Muscle layer of duodenum (tissue), 2 donors: ENCODE measurements around the gene NOC4L.

Experiments
- H3K27ac ChIP-seq: one replicate; pipeline ENCODE4 v1.7.0; 2013; ENCODE audit warnings: mild to moderate bottlenecking, low read length
- H3K27me3 ChIP-seq: one replicate; pipeline ENCODE4 v1.7.0; 2013; ENCODE audit warnings: low read depth, mild to moderate bottlenecking, control low read depth, low read length
- H3K36me3 ChIP-seq, 2 donors: one replicate each; pipeline ENCODE4 v1.7.0; 2013; ENCODE audit warnings: low read length in 2 of 2, control low read depth in 1 of 2, mild to moderate bottlenecking in 1 of 2; ENCODE audit not compliant: insufficient read depth in 2 of 2, control insufficient read depth in 1 of 2
- H3K4me1 ChIP-seq, 2 donors: one replicate each; pipeline ENCODE4 v1.7.0; 2013; ENCODE audit warnings: low read length in 2 of 2, mild to moderate bottlenecking in 2 of 2, control low read depth in 1 of 2, moderate library complexity in 1 of 2; ENCODE audit not compliant: insufficient read depth in 2 of 2, control insufficient read depth in 1 of 2
- H3K4me3 ChIP-seq, 2 donors: one replicate each; pipeline ENCODE4 v1.7.0; 2013; ENCODE audit warnings: low read length in 2 of 2, low read depth in 1 of 2, mild to moderate bottlenecking in 1 of 2
- H3K9me3 ChIP-seq, 2 donors: one replicate each; pipeline ENCODE4 v1.7.0; 2013; ENCODE audit warnings: low read length in 2 of 2, control low read depth in 1 of 2, mild to moderate bottlenecking in 1 of 2; ENCODE audit not compliant: control insufficient read depth in 1 of 2
- donor health status: healthy.

NOC4L gene

GRCh38 chr12:132168311-132169031 lies 24.2 kb downstream of the NOC4L start:
- Histone ChIP-seq H3K4me1 (no peaks in the 10 kb centered on the region), H3K27me3 (peaks cover 3% of the 10 kb centered on the region), H3K36me3 (no peaks in the 10 kb centered on the region), H3K9me3 (no peaks in the 10 kb centered on the region), H3K4me3 (no peak overlapping the region), H3K27ac (no peak overlapping the region)

GRCh38 chr12:132169376-132169775 lies 25.1 kb downstream of the NOC4L start:
- Histone ChIP-seq H3K4me3 (no peak overlapping the region), H3K27ac (no peak overlapping the region), H3K27me3 (peaks cover 3% of the 10 kb centered on the region), H3K36me3 (no peaks in the 10 kb centered on the region), H3K9me3 (no peaks in the 10 kb centered on the region), H3K4me1 (no peaks in the 10 kb centered on the region)

GRCh38 chr12:132170094-132170636 lies 25.9 kb downstream of the NOC4L start:
- Histone ChIP-seq H3K4me3 (no peak overlapping the region), H3K9me3 (no peaks in the 10 kb centered on the region), H3K36me3 (no peaks in the 10 kb centered on the region), H3K27me3 (peaks cover 3% of the 10 kb centered on the region), H3K27ac (no peak overlapping the region), H3K4me1 (no peaks in the 10 kb centered on the region)

- Histone ChIP-seq H3K9me3 (no peaks in the 10 kb centered on the region), H3K27ac (no peak overlapping the region), H3K4me1 (no peaks in the 10 kb centered on the region), H3K4me3 (no peak overlapping the region), H3K36me3 (no peaks in the 10 kb centered on the region), H3K27me3 (peaks cover 3% of the 10 kb centered on the region)
These were observed 26.5 kb downstream of the NOC4L start for GRCh38 chr12:132170637-132171292.

GRCh38 chr12:132171293-132171967 lies 27.2 kb downstream of the NOC4L start:
- H3K27ac ChIP-seq: no peak overlapping the region
- H3K36me3 ChIP-seq: no peaks in the 10 kb centered on the region
- H3K9me3 ChIP-seq: no peaks in the 10 kb centered on the region
- no peaks in the 10 kb centered on the region for H3K4me1 ChIP-seq
- H3K27me3 ChIP-seq: peaks cover 3% of the 10 kb centered on the region
- H3K4me3 ChIP-seq: no peak overlapping the region

- H3K27ac ChIP-seq: no peak overlapping the region
- H3K27me3 ChIP-seq: peaks cover 3% of the 10 kb centered on the region
- H3K4me1 ChIP-seq: no peaks in the 10 kb centered on the region
- H3K36me3 ChIP-seq: no peaks in the 10 kb centered on the region
- no peak overlapping the region for H3K4me3 ChIP-seq
- no peaks in the 10 kb centered on the region for H3K9me3 ChIP-seq
These were observed 27.8 kb downstream of the NOC4L start for GRCh38 chr12:132171968-132172521.

- Histone ChIP-seq H3K9me3 (no peaks in the 10 kb centered on the region), H3K27me3 (peaks cover 3% of the 10 kb centered on the region), H3K36me3 (no peaks in the 10 kb centered on the region), H3K4me1 (no peaks in the 10 kb centered on the region), H3K27ac (no peak overlapping the region), H3K4me3 (no peak overlapping the region)
These were observed 28.4 kb downstream of the NOC4L start for GRCh38 chr12:132172619-132173018.

- no peaks in the 10 kb centered on the region for H3K4me1 ChIP-seq
- H3K9me3 ChIP-seq: no peaks in the 10 kb centered on the region
- peaks cover 3% of the 10 kb centered on the region for H3K27me3 ChIP-seq
- H3K36me3 ChIP-seq: no peaks in the 10 kb centered on the region
- H3K27ac ChIP-seq: no peak overlapping the region
- H3K4me3 ChIP-seq: no peak overlapping the region
These were observed 29.1 kb downstream of the NOC4L start for GRCh38 chr12:132173135-132174014.

- Histone ChIP-seq H3K4me1 (no peaks in the 10 kb centered on the region), H3K36me3 (no peaks in the 10 kb centered on the region), H3K9me3 (no peaks in the 10 kb centered on the region), H3K27ac (no peak overlapping the region), H3K27me3 (peaks cover 3% of the 10 kb centered on the region), H3K4me3 (no peak overlapping the region)
These were observed 30.0 kb downstream of the NOC4L start for GRCh38 chr12:132174015-132174838.

- Histone ChIP-seq H3K4me3 (no peak overlapping the region), H3K27ac (no peak overlapping the region), H3K4me1 (no peaks in the 10 kb centered on the region), H3K9me3 (no peaks in the 10 kb centered on the region), H3K27me3 (peaks cover 3% of the 10 kb centered on the region), H3K36me3 (no peaks in the 10 kb centered on the region)
These were observed 30.7 kb downstream of the NOC4L start for GRCh38 chr12:132174839-132175490.
